ENCODE data around the gene AJM1. TPM values are rescaled to one million over a fixed set of nuclear protein-coding genes. Genes with fewer than 3 reads are reported as not detected.

The AJM1 gene
- total RNA-seq, 4 donors from 2014 or later = 2.0 to 3.9 (median 3.7) TPM

DNA sequence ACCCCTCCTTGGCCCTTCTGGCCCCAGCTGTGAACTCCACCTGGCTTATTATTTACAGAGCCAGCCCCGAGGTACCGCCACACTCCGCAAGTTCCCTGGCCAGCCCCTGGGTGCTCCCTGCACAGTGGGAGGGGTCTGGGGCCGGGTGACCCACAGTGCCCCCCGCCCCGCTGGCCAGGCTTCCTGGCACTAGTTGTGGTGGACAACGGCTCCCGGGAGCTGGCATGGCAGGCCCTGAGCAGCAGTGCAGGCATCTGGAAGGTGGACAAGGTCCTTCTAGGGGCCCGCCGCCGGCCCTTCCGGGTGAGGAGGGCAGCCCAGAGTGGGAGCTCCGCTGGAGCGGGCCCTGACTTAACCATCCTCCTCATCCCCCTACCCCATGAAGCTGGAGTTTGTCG lies 13.8 kb downstream of the AJM1 start:
- H3K4me1 ChIP-seq = peaks cover 0 to 35% (median 7%) of the 10 kb centered on the region in 4 donors
- 29 to 76% methylated on average over 1 to 10 of the region's 15 CpGs for WGBS, 2 donors
- no peak for DNase-seq (ENCODE audit: low spot score in 2 of 2)
- peaks cover 0 to 33% (median 0%) of the 10 kb centered on the region in 3 donors for H3K36me3 ChIP-seq
- H3K27me3 ChIP-seq = no peaks in the 10 kb centered on the region
- no peaks in the 10 kb centered on the region for H3K9me3 ChIP-seq
- no peak for TF ChIP-seq POLR2A (IDR thresholded peaks at IDR 0.05)
- TF ChIP-seq EP300 (IDR thresholded peaks at IDR 0.05) = no peak
- TF ChIP-seq CTCF (IDR thresholded peaks at IDR 0.05) = no peak
- H3K27ac ChIP-seq = no peak overlapping the region
- H3K4me3 ChIP-seq = no peak overlapping the region

DNA sequence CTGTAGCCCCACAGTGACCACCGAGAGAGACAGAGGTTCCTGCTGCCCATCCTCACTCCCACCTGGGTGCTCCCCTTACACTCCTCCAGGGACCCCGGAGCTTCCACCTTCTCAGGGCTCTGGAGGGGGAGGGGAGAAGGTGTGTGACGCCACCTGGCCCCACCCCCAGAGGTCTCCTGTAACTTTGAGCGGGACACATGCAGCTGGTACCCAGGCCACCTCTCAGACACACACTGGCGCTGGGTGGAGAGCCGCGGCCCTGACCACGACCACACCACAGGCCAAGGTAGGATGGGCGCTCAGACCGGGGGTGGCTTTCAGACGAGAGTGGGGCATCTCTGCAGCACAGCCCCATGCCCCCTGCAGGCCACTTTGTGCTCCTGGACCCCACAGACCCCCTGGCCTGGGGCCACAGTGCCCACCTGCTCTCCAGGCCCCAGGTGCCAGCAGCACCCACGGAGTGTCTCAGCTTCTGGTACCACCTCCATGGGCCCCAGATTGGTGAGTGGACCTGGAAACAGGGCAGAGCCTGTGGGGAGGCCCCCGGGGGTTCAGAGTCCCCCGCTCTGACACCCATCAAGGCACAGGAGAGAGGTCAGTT lies 14.4 kb downstream of the AJM1 start:
- peaks cover 0 to 33% (median 0%) of the 10 kb centered on the region in 3 donors for H3K36me3 ChIP-seq
- TF ChIP-seq POLR2A (IDR thresholded peaks at IDR 0.05) = no peak
- no peak for TF ChIP-seq EP300 (IDR thresholded peaks at IDR 0.05)
- TF ChIP-seq CTCF (IDR thresholded peaks at IDR 0.05) = no peak
- H3K27me3 ChIP-seq = no peaks in the 10 kb centered on the region
- H3K4me3 ChIP-seq = no peak overlapping the region
- H3K4me1 ChIP-seq = peaks cover 0 to 35% (median 7%) of the 10 kb centered on the region in 4 donors
- H3K9me3 ChIP-seq = no peaks in the 10 kb centered on the region
- H3K27ac ChIP-seq = no peak overlapping the region
- 77 to 81% methylated on average over 9 to 14 of the region's 14 CpGs for WGBS, 2 donors
- DNase-seq (ENCODE audit: low spot score in 2 of 2) = no peak

DNA sequence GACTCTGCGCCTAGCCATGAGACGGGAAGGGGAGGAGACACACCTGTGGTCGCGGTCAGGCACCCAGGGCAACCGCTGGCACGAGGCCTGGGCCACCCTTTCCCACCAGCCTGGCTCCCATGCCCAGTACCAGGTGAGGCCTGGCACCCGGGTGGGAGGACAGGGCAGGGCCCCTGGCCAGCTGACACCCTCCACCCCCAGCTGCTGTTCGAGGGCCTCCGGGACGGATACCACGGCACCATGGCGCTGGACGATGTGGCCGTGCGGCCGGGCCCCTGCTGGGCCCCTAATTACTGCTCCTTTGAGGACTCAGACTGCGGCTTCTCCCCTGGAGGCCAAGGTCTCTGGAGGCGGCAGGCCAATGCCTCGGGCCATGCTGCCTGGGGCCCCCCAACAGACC lies 14.9 kb downstream of the AJM1 start:
- peaks cover 0 to 38% (median 0%) of the 10 kb centered on the region in 3 donors for H3K36me3 ChIP-seq
- WGBS, 2 donors = 75 to 83% methylated on average over 12 to 18 of the region's 19 CpGs
- H3K27me3 ChIP-seq = no peaks in the 10 kb centered on the region
- no peaks in the 10 kb centered on the region for H3K9me3 ChIP-seq
- no peak overlapping the region for H3K4me3 ChIP-seq
- DNase-seq (ENCODE audit: low spot score in 2 of 2) = no peak
- TF ChIP-seq CTCF (IDR thresholded peaks at IDR 0.05) (no peak), EP300 (IDR thresholded peaks at IDR 0.05) (no peak), POLR2A (IDR thresholded peaks at IDR 0.05) (no peak)
- H3K4me1 ChIP-seq = peaks cover 0 to 30% (median 7%) of the 10 kb centered on the region in 4 donors
- H3K27ac ChIP-seq = no peak overlapping the region

- Histone ChIP-seq H3K4me1 (peaks cover 0 to 24% (median 7%) of the 10 kb centered on the region in 4 donors), H3K9me3 (no peaks in the 10 kb centered on the region), H3K36me3 (peaks cover 0 to 44% (median 4%) of the 10 kb centered on the region in 3 donors), H3K4me3 (no peak overlapping the region), H3K27me3 (no peaks in the 10 kb centered on the region), H3K27ac (peak overlapping the region in 1 of 4 donors; percentile 70)
- no peak for DNase-seq (ENCODE audit: low spot score in 2 of 2)
- WGBS, 2 donors = 75 to 77% methylated on average over 18 to 23 of the region's 29 CpGs
- TF ChIP-seq EP300 (IDR thresholded peaks at IDR 0.05) (no peak), CTCF (IDR thresholded peaks at IDR 0.05) (no peak), POLR2A (IDR thresholded peaks at IDR 0.05) (no peak)
These were observed 15.5 kb downstream of the AJM1 start for GRCh38 chr9:136857581-136858412.

GRCh38 chr9:136858452-136858843 lies 16.2 kb downstream of the AJM1 start:
- peak overlapping the region in 1 of 4 donors; percentile 70 for H3K27ac ChIP-seq
- WGBS, 2 donors = 88 to 92% methylated on average over 6 to 10 of the region's 15 CpGs

More at GRCh38 chr9:136858452-136858843, 16.2 kb downstream of the AJM1 start:
- DNase-seq (ENCODE audit: low spot score in 2 of 2) = no peak
- no peak overlapping the region for H3K4me3 ChIP-seq
- no peaks in the 10 kb centered on the region for H3K27me3 ChIP-seq
- no peak for TF ChIP-seq POLR2A (IDR thresholded peaks at IDR 0.05)
- no peak for TF ChIP-seq EP300 (IDR thresholded peaks at IDR 0.05)
- TF ChIP-seq CTCF (IDR thresholded peaks at IDR 0.05) = no peak
- H3K36me3 ChIP-seq = peaks cover 4 to 51% (median 9%) of the 10 kb centered on the region in 3 donors
- peaks cover 0 to 29% (median 7%) of the 10 kb centered on the region in 4 donors for H3K4me1 ChIP-seq
- no peaks in the 10 kb centered on the region for H3K9me3 ChIP-seq
